H1 (cell line): ENCODE data around the gene MAP2K5. TPM values are rescaled to one million over a fixed set of nuclear protein-coding genes. Genes with fewer than 3 reads are reported as not detected.

Experiments
- ATF2 ChIP-seq: IDR thresholded peaks from 2 replicates; pipeline ENCODE4 v1.6.1; 2012; ENCODE audit warnings: low read length, inconsistent platforms
- EGR1 ChIP-seq: IDR thresholded peaks from 2 replicates; pipeline ENCODE4 v1.6.1; 2011; ENCODE audit warnings: low read depth, low read length, borderline replicate concordance
- POLR2AphosphoS5 ChIP-seq: IDR thresholded peaks from 2 replicates; pipeline ENCODE4 v1.6.1; 2011; ENCODE audit warnings: low read depth, low read length
- SUZ12 ChIP-seq: fragments of 200-600 bp; sonication (generic); IDR thresholded peaks from 2 replicates; pipeline ENCODE4 v1.6.1; 2012; ENCODE audit warnings: mild to moderate bottlenecking, inconsistent platforms, low read length, moderate library complexity, mixed read lengths
- polyA plus RNA-seq, 7 experiments: library from polyadenylated mRNA; depleted of rRNA in 3 of 7; stranded (reverse) in 5 of 7; unstranded in 2 of 7; fragments of >200 nt in 5 of 7; fragments of 200-250 nt in 2 of 7; gene quantifications; 1 replicate in 5 of 7; 2 replicates in 1 of 7; 4 replicates in 1 of 7; pipeline versions ENCODE4 v1.2.1 to v1.2.3, GENCODE V29; 2011 to 2013; ENCODE audit warnings: missing spikeins in 2 of 7, mixed read lengths in 2 of 7
- total RNA-seq: library from RNA; stranded (reverse); fragmentation: NEBNext Ultra II Directional; extraction: Animal tissue kit (Norgen Biotek cat#: 25700); gene quantifications from 2 replicates; pipeline ENCODE4 v1.2.1, GENCODE V29; 2021

The MAP2K5 gene
- total and polyA plus RNA-seq, 2 of the 8 experiments (the other 6 are each of a cell fraction or from before 2014, with no cell fraction given), result 4.4 to 15.8 TPM

- no peak for TF ChIP-seq ATF2
- no peak for TF ChIP-seq POLR2AphosphoS5
- TF ChIP-seq SUZ12, result no peak
- no peak for TF ChIP-seq EGR1
These were observed 228.8 kb downstream of the MAP2K5 start (continued) for GRCh38 chr15:67771189-67771800.
